Head of caudate nucleus (tissue), 42 donors: ENCODE data around the gene GHRHR.
A peak's percentile ranks its signal among the peaks of the same experiment; 100 is the strongest.

Experiments used
- DNase-seq, 42 donors: peaks; one replicate each; pipeline versions ENCODE4 v3.0.0 to v3.0.0-alpha.2; 2020 to 2021; ENCODE audit warnings: mixed read lengths in 7 of 42
- intact Hi-C: fragments of 100-400 bp; cut with DNase I; formaldehyde crosslinking; loops from one replicate; pipeline ENCODE4 v1.15.0; 2022

Gene GHRHR

GRCh38 chr7:31017721-31018120 is 54.0 kb downstream of the GHRHR start:
- intact Hi-C loops = no loop called here
- DNase-seq = no peak

GRCh38 chr7:31019509-31019908 is 55.8 kb downstream of the GHRHR start:
- intact Hi-C loops = no loop called here

GRCh38 chr7:31020161-31020560 is 56.4 kb downstream of the GHRHR start:
- intact Hi-C loops = no loop called here
- DNase-seq = no peak

More at GRCh38 chr7:31019509-31019908, 55.8 kb downstream of the GHRHR start:
- no peak for DNase-seq

- no peak for DNase-seq
- intact Hi-C loops = no loop called here
These were observed 56.9 kb downstream of the GHRHR start for GRCh38 chr7:31020652-31021051.

- DNase-seq = no peak
- intact Hi-C loops = no loop called here
These were observed 58.4 kb downstream of the GHRHR start for GRCh38 chr7:31022117-31022516.

GRCh38 chr7:31022726-31023125 is 59.0 kb downstream of the GHRHR start:
- intact Hi-C loops = no loop called here
- no peak for DNase-seq

- DNase-seq = no peak
- intact Hi-C loops = no loop called here
These were observed 60.1 kb downstream of the GHRHR start for GRCh38 chr7:31023877-31024276.

GRCh38 chr7:31027161-31027965 is 63.6 kb downstream of the GHRHR start:
- intact Hi-C loops = no loop called here

GRCh38 chr7:31028006-31028405 is 64.3 kb downstream of the GHRHR start:
- no peak for DNase-seq
- intact Hi-C loops = no loop called here

More at GRCh38 chr7:31027161-31027965, 63.6 kb downstream of the GHRHR start:
- DNase-seq = peak in 41 of 42 donors; percentile 35 to 90 (median 67)

GRCh38 chr7:31028417-31028992 is 64.8 kb downstream of the GHRHR start:
- intact Hi-C loops = no loop called here
- peak in 41 of 42 donors; percentile 16 to 81 (median 58) for DNase-seq
